IMR-90 (cell line): ENCODE measurements around the gene SH3BP4. TPM values are rescaled to one million over a fixed set of nuclear protein-coding genes. Genes with fewer than 3 reads are reported as not detected.

ENCODE experiments used
- ATAC-seq: fragments of 200-7000 bp; cut with Tn5 transposase; 2 replicates; pipeline ENCODE4 v1.9.1; 2020; ENCODE audit warnings: low read depth, mild to moderate bottlenecking, moderate library complexity
- BruUV-seq: library from RNA; stranded (reverse); fragments of 400-500 nt; replicated peaks from 2 replicates; lab custom pipeline; 2021; lab: Mats Ljungman, UMichigan
- CTCF ChIA-PET: fragments of 300-600 bp; formaldehyde crosslinking; extraction: SDS; loops from one replicate; lab custom pipeline; 2021; ENCODE audit warnings: antibody characterized with exemption; lab: Yijun Ruan, JAX
- POLR2A ChIA-PET: fragments of 300-600 bp; sonication (Branson Sonifier 250); formaldehyde crosslinking; loops from one replicate; lab custom pipeline; 2022; ENCODE audit warnings: antibody characterized with exemption; ENCODE audit not compliant: unreplicated experiment; lab: Charles Lee
- DNase-seq: peaks from one replicate; pipeline ENCODE4 v3.0.0; 2013
- H2AFZ ChIP-seq: replicated peaks from 2 replicates; pipeline ENCODE3; 2013; ENCODE audit warnings: low read length, mild to moderate bottlenecking; ENCODE audit not compliant: poor library complexity
- H2AK5ac ChIP-seq: 2 replicates; pipeline ENCODE4 v1.6.1; 2013; ENCODE audit warnings: low read depth, low read length, inconsistent platforms
- H2AK9ac ChIP-seq: replicated peaks from 2 replicates; pipeline ENCODE3; 2013; ENCODE audit warnings: mild to moderate bottlenecking, low read depth, low read length, moderate library complexity; ENCODE audit not compliant: poor library complexity
- H2BK120ac ChIP-seq: 2 replicates; pipeline ENCODE4 v1.6.1; 2013; ENCODE audit warnings: low read depth, low read length, inconsistent platforms
- H2BK15ac ChIP-seq: 3 replicates; pipeline ENCODE4 v1.6.1; 2013; ENCODE audit warnings: low read depth, low read length, inconsistent platforms
- H2BK20ac ChIP-seq: 2 replicates; pipeline ENCODE4 v1.6.1; 2013; ENCODE audit warnings: low read depth, mild to moderate bottlenecking, inconsistent platforms, low read length, moderate library complexity
- H2BK5ac ChIP-seq: 2 replicates; pipeline ENCODE4 v1.6.1; 2013; ENCODE audit warnings: mild to moderate bottlenecking, low read depth, low read length, inconsistent platforms; ENCODE audit not compliant: poor library complexity, severe bottlenecking
- H3K14ac ChIP-seq: replicated peaks from 2 replicates; pipeline ENCODE4 v1.6.1; 2013; ENCODE audit warnings: low read depth, low read length, inconsistent platforms
- H3K18ac ChIP-seq: 2 replicates; pipeline ENCODE4 v1.6.1; 2013; ENCODE audit warnings: low read depth, low read length, control low read depth
- H3K23ac ChIP-seq: 2 replicates; pipeline ENCODE4 v1.6.1; 2013; ENCODE audit warnings: low read depth, low read length, inconsistent platforms
- H3K27ac ChIP-seq: 2 replicates; pipeline ENCODE4 v1.5.1; 2013; ENCODE audit warnings: mild to moderate bottlenecking, control low read depth, low read length; ENCODE audit not compliant: insufficient read depth
- H3K27me3 ChIP-seq: 2 replicates; pipeline ENCODE4 v1.6.1; 2013; ENCODE audit warnings: low read length; ENCODE audit not compliant: control insufficient read depth, insufficient read depth
- H3K36me3 ChIP-seq: 2 replicates; pipeline ENCODE4 v1.6.1; 2013; ENCODE audit warnings: low read length, mixed read lengths; ENCODE audit not compliant: control insufficient read depth, insufficient read depth
- H3K4ac ChIP-seq: 2 replicates; pipeline ENCODE4 v1.6.1; 2013; ENCODE audit warnings: low read depth, low read length, inconsistent platforms
- H3K4me1 ChIP-seq: 2 replicates; pipeline ENCODE4 v1.6.1; 2013; ENCODE audit warnings: low read length, mixed read lengths; ENCODE audit not compliant: control insufficient read depth, insufficient read depth
- H3K4me2 ChIP-seq: 2 replicates; pipeline ENCODE4 v1.6.1; 2013; ENCODE audit warnings: low read depth, mild to moderate bottlenecking, control low read depth, low read length, moderate library complexity
- H3K4me3 ChIP-seq: 2 replicates; pipeline ENCODE4 v1.5.1; 2013; ENCODE audit warnings: low read depth, mild to moderate bottlenecking, control low read depth, low read length, moderate library complexity; ENCODE audit not compliant: insufficient read depth
- H3K56ac ChIP-seq: 2 replicates; pipeline ENCODE4 v1.6.1; 2013; ENCODE audit warnings: low read length, inconsistent platforms; ENCODE audit not compliant: insufficient read depth; ENCODE audit errors: extremely low read depth
- H3K79me1 ChIP-seq, 2 experiments: 2 replicates each; pipeline ENCODE4 v1.6.1; 2013; ENCODE audit warnings: low read length in 2 of 2, inconsistent platforms in 1 of 2, low read depth in 1 of 2
- H3K9ac ChIP-seq: 2 replicates; pipeline ENCODE4 v1.6.1; 2013; ENCODE audit warnings: low read depth, low read length, control low read depth
- H3K9me1 ChIP-seq: 2 replicates; pipeline ENCODE4 v1.6.1; 2013; ENCODE audit warnings: low read length, inconsistent platforms; ENCODE audit not compliant: insufficient read depth
- H3K9me3 ChIP-seq: 2 replicates; pipeline ENCODE4 v1.6.1; 2013; ENCODE audit warnings: low read length; ENCODE audit not compliant: control insufficient read depth, insufficient read depth
- H4K20me1 ChIP-seq: 2 replicates; pipeline ENCODE4 v1.6.1; 2013; ENCODE audit warnings: low read length, inconsistent platforms; ENCODE audit not compliant: insufficient read depth
- H4K5ac ChIP-seq: 2 replicates; pipeline ENCODE4 v1.6.1; 2013; ENCODE audit warnings: mild to moderate bottlenecking, low read depth, low read length, control low read depth
- H4K8ac ChIP-seq, 2 experiments: 2 replicates each; pipeline ENCODE4 v1.6.1; 2013; ENCODE audit warnings: low read depth in 2 of 2, low read length in 2 of 2, control low read depth in 1 of 2, inconsistent platforms in 1 of 2
- H4K91ac ChIP-seq: 2 replicates; pipeline ENCODE4 v1.6.1; 2013; ENCODE audit warnings: low read depth, low read length, inconsistent platforms; ENCODE audit not compliant: insufficient read depth
- CEBPB ChIP-seq: IDR thresholded peaks from 2 replicates; pipeline ENCODE4 v1.6.1; 2012; ENCODE audit warnings: low read depth, low read length, improper control_type of control experiment
- RFX5 ChIP-seq: IDR thresholded peaks from 2 replicates; pipeline ENCODE4 v1.8.0; 2012; ENCODE audit warnings: low read depth, mild to moderate bottlenecking, low read length, moderate library complexity
- WGBS, 2 experiments: methylation state at CpG; one replicate each; pipeline versions ENCODE4 v1.1.5 to v1.1.7; 2013; ENCODE audit warnings: missing lambda C conversion rate in 2 of 2; ENCODE audit not compliant: insufficient read length in 1 of 2; ENCODE audit errors: extremely low coverage in 2 of 2; 5-methylcytosine and 5-hydroxymethylcytosine counted together
- dilution Hi-C: fragments of 300-500 bp; cut with HindIII; formaldehyde crosslinking; loops from one replicate; pipeline ENCODE4 v1.14.3; 2018; ENCODE audit warnings: low sequenced_read_pairs; ENCODE audit not compliant: unreplicated experiment
- in situ Hi-C: fragments of 300-500 bp; cut with MboI; formaldehyde crosslinking; loops from 3 replicates; pipeline ENCODE4 v1.14.3; 2019; ENCODE audit warnings: low sequenced_read_pairs, inconsistent platforms, mixed read lengths
- intact Hi-C: fragments of 100-400 bp; cut with micrococcal nuclease; formaldehyde crosslinking; loops from 2 replicates; pipeline ENCODE4 v1.10.0; 2022
- polyA plus RNA-seq, 3 experiments: library from polyadenylated mRNA; depleted of rRNA; stranded (reverse); fragments of >200 nt; gene quantifications; 2 replicates each; pipeline ENCODE4 v1.2.3, GENCODE V29; 2012; ENCODE audit warnings: low replicate concordance in 1 of 3
- total RNA-seq: library from RNA; depleted of rRNA; stranded (reverse); fragments of >200 nt; gene quantifications from 2 replicates; pipeline ENCODE4 v1.2.3, GENCODE V29; 2012

SH3BP4 gene
- total and polyA plus RNA-seq, 2 of the 4 experiments (the other 2 are of a cell fraction): 104 to 122 TPM

DNA sequence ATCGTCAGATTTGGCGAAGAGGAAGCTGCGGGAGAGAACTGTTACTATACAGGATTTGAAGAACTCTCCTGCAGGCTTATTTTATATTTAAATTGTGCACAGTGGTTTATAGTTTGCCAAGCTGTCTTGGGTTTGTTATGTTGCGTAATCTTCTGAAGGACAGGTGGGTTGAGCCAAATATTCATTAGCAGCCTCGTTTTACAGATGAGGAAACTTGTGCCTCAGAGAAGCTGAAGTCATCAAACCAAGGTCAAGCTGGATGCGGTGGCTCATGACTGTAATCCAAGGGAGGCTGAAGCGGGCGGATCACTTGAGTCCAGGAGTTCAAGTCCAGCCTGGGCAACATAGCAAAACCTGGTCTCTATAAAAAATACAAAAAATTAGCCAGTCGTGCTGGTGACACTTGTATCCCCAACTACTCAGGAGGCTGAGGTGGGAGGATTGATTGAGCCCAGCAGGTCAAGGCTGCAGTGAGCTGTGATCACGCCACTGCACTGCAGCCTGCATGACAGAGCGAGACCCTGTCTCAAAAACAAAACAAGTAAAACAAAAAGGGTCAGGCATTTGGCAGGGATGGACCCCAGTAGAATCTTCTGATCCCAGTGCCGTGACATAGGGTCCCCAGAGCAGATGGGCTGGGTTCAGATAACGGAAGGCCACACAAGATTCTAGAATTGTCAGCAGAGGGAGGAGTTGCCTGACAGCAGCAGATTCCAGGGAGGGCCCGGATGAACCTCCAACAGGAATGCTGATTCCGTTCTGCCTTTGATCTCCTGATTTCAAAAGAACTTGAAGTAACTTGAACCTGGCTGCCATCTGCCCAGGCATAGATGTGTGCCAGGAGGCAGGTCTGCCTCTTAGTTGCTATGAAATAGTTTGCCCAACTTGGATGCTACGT, 50.6 kb downstream of the SH3BP4 start:
- ATAC-seq: no peak
- Histone ChIP-seq H3K27me3 (no peaks in the 10 kb centered on the region), H2AK9ac (peak overlapping the region; percentile 81), H3K4me2 (no peak overlapping the region), H3K9me3 (no peaks in the 10 kb centered on the region), H2AFZ (no peak overlapping the region), H4K8ac (peak overlapping the region in 1 of 2 experiments; percentile 48; a peak in 1 of 4 replicates), H3K14ac (peak overlapping the region; percentile 43), H3K27ac (peak overlapping the region; percentile 8; the same call in 1 of the 2 replicates), H3K23ac (no peak overlapping the region), H2BK120ac (0 out of 2 replicates have a peak overlapping the region, but pooled peaks have one; percentile 8), H4K20me1 (peaks cover 90% of the 10 kb centered on the region), H2BK20ac (no peak overlapping the region), H3K36me3 (peaks cover 55% of the 10 kb centered on the region), H4K5ac (0 out of 2 replicates have a peak overlapping the region, but pooled peaks have one; percentile 13), H3K4ac (peak overlapping the region; percentile 31; the same call in 1 of the 2 replicates), H2BK5ac (no peak overlapping the region), H3K79me1 (peaks cover 0 to 79% of the 10 kb centered on the region in 2 experiments; a peak in 3 of 4 replicates), H3K18ac (no peak overlapping the region), H3K9me1 (peaks cover 67% of the 10 kb centered on the region), H3K56ac (no peak overlapping the region), H3K4me1 (peaks cover 58% of the 10 kb centered on the region), H2BK15ac (no peak overlapping the region), H3K4me3 (no peak overlapping the region), H2AK5ac (no peak overlapping the region), H4K91ac (no peak overlapping the region), H3K9ac (no peak overlapping the region)
- dilution Hi-C loops (no loop called here), intact Hi-C loops (no loop called here), in situ Hi-C loops (no loop called here)
- peak; percentile 58 for DNase-seq
- ChIA-PET POLR2A (no interaction called here), CTCF (no interaction called here)
- TF ChIP-seq RFX5 (no peak), CEBPB (peak; percentile 96)
- BruUV-seq: no TSS peak
- 87% methylated on average over 12 of the region's 16 CpGs; no CpG with 5 or more reads in 1 of the 2 experiments for WGBS, 2 experiments
